GM12878 (cell line): ENCODE measurements around the gene NAALADL1. TPM values are rescaled to one million over a fixed set of nuclear protein-coding genes. Genes with fewer than 3 reads are reported as not detected.

Experiments used
- BACH1 ChIP-seq: fragments of 450-650 bp; IDR thresholded peaks from 2 replicates; pipeline ENCODE4 v1.6.1; 2017; ENCODE audit warnings: mild to moderate bottlenecking, borderline replicate concordance
- BMI1 ChIP-seq: fragments of 450-650 bp; IDR thresholded peaks from 2 replicates; pipeline ENCODE4 v1.6.1; 2016; ENCODE audit warnings: mild to moderate bottlenecking, moderate library complexity, borderline replicate concordance
- CBFB ChIP-seq: IDR thresholded peaks from 2 replicates; pipeline ENCODE4 v1.6.1; 2016; ENCODE audit warnings: antibody characterized with exemption, low read depth
- CBX3 ChIP-seq: fragments of 200-600 bp; sonication (generic); IDR thresholded peaks from 2 replicates; pipeline ENCODE4 v1.6.1; 2016; ENCODE audit warnings: low read depth, borderline replicate concordance
- CHD2 ChIP-seq: IDR thresholded peaks from 2 replicates; pipeline ENCODE4 v1.6.1; 2011; ENCODE audit warnings: low read depth, low read length, improper control_type of control experiment, borderline replicate concordance
- E2F8 ChIP-seq: fragments of 450-650 bp; IDR thresholded peaks from 2 replicates; pipeline ENCODE4 v1.6.1; 2018; ENCODE audit warnings: mild to moderate bottlenecking, low read depth, moderate library complexity; ENCODE audit not compliant: partially characterized antibody
- ELK1 ChIP-seq: IDR thresholded peaks from 2 replicates; pipeline ENCODE4 v1.6.1; 2012; ENCODE audit warnings: low read depth, low read length, improper control_type of control experiment
- ETV6 ChIP-seq, 2 experiments: fragments of 450-650 bp in 1 of 2; IDR thresholded peaks in 1 of 2; conservative IDR thresholded peaks in 1 of 2; 2 replicates each; pipeline ENCODE4 v1.6.1; 2014; ENCODE audit warnings: antibody characterized with exemption in 1 of 2, borderline replicate concordance in 1 of 2, low read depth in 1 of 2, mild to moderate bottlenecking in 1 of 2, moderate library complexity in 1 of 2
- FOXK2 ChIP-seq: fragments of 450-650 bp; IDR thresholded peaks from 2 replicates; pipeline ENCODE4 v1.6.1; 2017; ENCODE audit warnings: mild to moderate bottlenecking, moderate library complexity
- KAT2A ChIP-seq: conservative IDR thresholded peaks from 2 replicates; pipeline ENCODE4 v1.6.1; 2011; ENCODE audit warnings: low read depth, low read length; ENCODE audit not compliant: control insufficient read depth
- MYB ChIP-seq: fragments of 150-350 bp; IDR thresholded peaks from 2 replicates; pipeline ENCODE4 v1.6.1; 2014; ENCODE audit warnings: mild to moderate bottlenecking, low read depth, low read length, borderline replicate concordance
- MYC ChIP-seq: IDR thresholded peaks from 2 replicates; pipeline ENCODE4 v1.6.1; 2011; ENCODE audit warnings: mild to moderate bottlenecking, low read length, moderate library complexity, inconsistent platforms; ENCODE audit not compliant: insufficient read depth, insufficient replicate concordance, insufficient read length, severe bottlenecking
- NRF1 ChIP-seq: conservative IDR thresholded peaks from 2 replicates; pipeline ENCODE4 v1.6.1; 2011; ENCODE audit warnings: mild to moderate bottlenecking, low read depth, low read length, improper control_type of control experiment
- RCOR1 ChIP-seq: conservative IDR thresholded peaks from 2 replicates; pipeline ENCODE4 v1.6.1; 2012; ENCODE audit warnings: low read depth, low read length, improper control_type of control experiment
- RELA ChIP-seq: fragments of 450-650 bp; IDR thresholded peaks from 2 replicates; pipeline ENCODE4 v1.8.0; 2014; ENCODE audit warnings: borderline replicate concordance; ENCODE audit not compliant: partially characterized antibody
- SIX5 ChIP-seq: IDR thresholded peaks from 2 replicates; pipeline ENCODE4 v1.6.1; 2011; ENCODE audit warnings: mild to moderate bottlenecking, low read depth, low read length, moderate library complexity; ENCODE audit not compliant: severe bottlenecking
- SP1 ChIP-seq: IDR thresholded peaks from one replicate; pipeline ENCODE4 v1.6.1; 2011; ENCODE audit warnings: low read depth, low read length
- SREBF2 ChIP-seq: IDR thresholded peaks from 2 replicates; pipeline ENCODE4 v1.6.1; 2012; ENCODE audit warnings: mild to moderate bottlenecking, low read length
- STAT1 ChIP-seq: fragments of 450-650 bp; conservative IDR thresholded peaks from 2 replicates; pipeline ENCODE4 v1.6.1; 2014; ENCODE audit warnings: antibody characterized with exemption, mild to moderate bottlenecking
- ZNF207 ChIP-seq: fragments of 450-650 bp; IDR thresholded peaks from 2 replicates; pipeline ENCODE4 v1.6.1; 2014; ENCODE audit warnings: antibody characterized with exemption, mild to moderate bottlenecking, borderline replicate concordance
- ZNF217 ChIP-seq: fragments of 450-650 bp; IDR thresholded peaks from 2 replicates; pipeline ENCODE4 v1.6.1; 2017; ENCODE audit warnings: antibody characterized with exemption, mild to moderate bottlenecking
- ZNF384 ChIP-seq: IDR thresholded peaks from 2 replicates; pipeline ENCODE4 v1.6.1; 2012; ENCODE audit warnings: low read depth, mild to moderate bottlenecking, low read length, improper control_type of control experiment, borderline replicate concordance
- ZNF592 ChIP-seq: fragments of 450-650 bp; IDR thresholded peaks from 2 replicates; pipeline ENCODE4 v1.6.1; 2017; ENCODE audit warnings: mild to moderate bottlenecking, moderate library complexity
- polyA plus RNA-seq, 11 experiments: library from polyadenylated mRNA; depleted of rRNA in 4 of 11; unstranded in 6 of 11; stranded (reverse) in 5 of 11; fragments of >200 nt; fragmentation: Nextera tagmentation in 4 of 11; fragmentation: Illumina TruSeq in 1 of 11; extraction: Ambion mirVana in 4 of 11; extraction: Trizol in 1 of 11; gene quantifications; 1 replicate in 1 of 11; 2 replicates in 10 of 11; pipeline versions ENCODE4 v1.2.1 to v1.2.3, GENCODE V29; 2011 to 2016; ENCODE audit warnings: inconsistent platforms in 2 of 11, missing spikeins in 2 of 11, low read depth in 1 of 11
- total RNA-seq, 4 experiments: library from RNA; depleted of rRNA in 3 of 4; stranded (reverse); fragments of >200 nt in 3 of 4; fragmentation: Illumina TruSeq in 1 of 4; extraction: Trizol in 1 of 4; gene quantifications; 2 replicates each; pipeline versions ENCODE4 v1.2.1 to v1.2.3, GENCODE V29; 2013 to 2021

The NAALADL1 gene
- total and polyA plus RNA-seq, 10 of the 15 experiments (the other 5 are each of a cell fraction or from before 2014, with no cell fraction given): 0.77 to 5.5 (median 1.5) TPM

GRCh38 chr11:65013130-65013887 lies 45.0 kb downstream of the NAALADL1 start (continued):
- TF ChIP-seq CBFB (no peak; the same call in 1 of the 2 replicates), ZNF207 (peak; percentile 41; the same call in 1 of the 2 replicates), RELA (peak; percentile 8), E2F8 (no peak), ZNF384 (no peak), MYB (no peak), NRF1 (no peak), ETV6 (conservative IDR thresholded peaks at IDR 0.05 in 1 of 2, IDR thresholded peaks at IDR 0.05 in 1 of 2; ENCODE audit: borderline replicate concordance in 1 of 2, low read depth in 1 of 2) (no peak), STAT1 (0 out of 2 replicates have a peak, but pooled peaks have one; percentile 71), BMI1 (no peak), KAT2A (no peak), ZNF217 (no peak), MYC (no peak), RCOR1 (no peak), BACH1 (no peak), CBX3 (no peak), SIX5 (no peak), SREBF2 (no peak), CHD2 (peak; percentile 16; the same call in 1 of the 2 replicates), FOXK2 (no peak), ZNF592 (0 out of 2 replicates have a peak, but pooled peaks have one; percentile 29), ELK1 (no peak), SP1 (no peak)
